ENCODE measurements around the gene IFNL4.
"Not testable (repeated sequence)": the region's sequence is repeated elsewhere in the genome, so short reads cannot be mapped to it uniquely, and the experiment has no call there.

- TF ChIP-seq EZH2 (IDR thresholded peaks at IDR 0.05; ENCODE audit: low read length, missing control alignments): not testable (repeated sequence)
- TF ChIP-seq, protein P1, sequence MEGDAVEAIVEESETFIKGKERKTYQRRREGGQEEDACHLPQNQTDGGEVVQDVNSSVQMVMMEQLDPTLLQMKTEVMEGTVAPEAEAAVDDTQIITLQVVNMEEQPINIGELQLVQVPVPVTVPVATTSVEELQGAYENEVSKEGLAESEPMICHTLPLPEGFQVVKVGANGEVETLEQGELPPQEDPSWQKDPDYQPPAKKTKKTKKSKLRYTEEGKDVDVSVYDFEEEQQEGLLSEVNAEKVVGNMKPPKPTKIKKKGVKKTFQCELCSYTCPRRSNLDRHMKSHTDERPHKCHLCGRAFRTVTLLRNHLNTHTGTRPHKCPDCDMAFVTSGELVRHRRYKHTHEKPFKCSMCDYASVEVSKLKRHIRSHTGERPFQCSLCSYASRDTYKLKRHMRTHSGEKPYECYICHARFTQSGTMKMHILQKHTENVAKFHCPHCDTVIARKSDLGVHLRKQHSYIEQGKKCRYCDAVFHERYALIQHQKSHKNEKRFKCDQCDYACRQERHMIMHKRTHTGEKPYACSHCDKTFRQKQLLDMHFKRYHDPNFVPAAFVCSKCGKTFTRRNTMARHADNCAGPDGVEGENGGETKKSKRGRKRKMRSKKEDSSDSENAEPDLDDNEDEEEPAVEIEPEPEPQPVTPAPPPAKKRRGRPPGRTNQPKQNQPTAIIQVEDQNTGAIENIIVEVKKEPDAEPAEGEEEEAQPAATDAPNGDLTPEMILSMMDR (conservative IDR thresholded peaks at IDR 0.05 in 1 of 2, IDR thresholded peaks at IDR 0.05 in 1 of 2; ENCODE audit: low read depth in 1 of 2, low read length in 2 of 2): not testable (repeated sequence)
Observed at GRCh38 chr19:39215323-39215722, 33.3 kb downstream of the IFNL4 start.

Data from fibroblast of lung (primary cell).